Small intestine (tissue), 7 donors: ENCODE measurements around the gene NRG4. TPM values are rescaled to one million over a fixed set of nuclear protein-coding genes. Genes with fewer than 3 reads are reported as not detected.

Experiments
- DNase-seq, 2 donors: peaks; one replicate each; pipeline versions ENCODE4 v3.0.0 to v3.0.0-alpha.2; 2013
- FAIRE-seq: peaks from 2 replicates; lab custom pipeline; 2012; peaks lifted over from hg19 to GRCh38; lab: Jason Lieb, UNC
- H3K27ac ChIP-seq, 3 donors: one replicate each; pipeline ENCODE4 v1.5.1; 2013; ENCODE audit warnings: low read length in 2 of 3, mild to moderate bottlenecking in 2 of 3, control low read depth in 1 of 3, inconsistent platforms in 1 of 3, low read depth in 1 of 3, moderate library complexity in 1 of 3
- H3K27me3 ChIP-seq, 3 donors: one replicate each; pipeline ENCODE4 v1.6.1; 2013; ENCODE audit warnings: low read length in 3 of 3, inconsistent platforms in 1 of 3; ENCODE audit not compliant: control insufficient read depth in 3 of 3, insufficient read depth in 3 of 3
- H3K36me3 ChIP-seq, 3 donors: one replicate each; pipeline ENCODE4 v1.6.1; 2013; ENCODE audit warnings: low read length in 3 of 3, inconsistent platforms in 1 of 3, low read depth in 1 of 3, mild to moderate bottlenecking in 1 of 3, moderate library complexity in 1 of 3; ENCODE audit not compliant: control insufficient read depth in 3 of 3, insufficient read depth in 2 of 3
- H3K4me1 ChIP-seq, 3 donors: one replicate each; pipeline ENCODE4 v1.6.1; 2013; ENCODE audit warnings: low read length in 2 of 3, inconsistent platforms in 1 of 3, low read depth in 1 of 3, mild to moderate bottlenecking in 1 of 3, moderate library complexity in 1 of 3; ENCODE audit not compliant: control insufficient read depth in 3 of 3, insufficient read depth in 2 of 3
- H3K4me3 ChIP-seq, 3 donors: one replicate each; pipeline ENCODE4 v1.5.1; 2013; ENCODE audit warnings: low read length in 3 of 3, control low read depth in 1 of 3, inconsistent platforms in 1 of 3, low read depth in 1 of 3, mild to moderate bottlenecking in 1 of 3, moderate library complexity in 1 of 3
- H3K9me3 ChIP-seq, 2 donors: one replicate each; pipeline ENCODE4 v1.6.1; 2013; ENCODE audit warnings: low read depth in 1 of 2, low read length in 1 of 2; ENCODE audit not compliant: control insufficient read depth in 2 of 2, insufficient read depth in 1 of 2
- WGBS, 3 donors: extraction: QIAGEN DNeasy Blood & Tissue Kit; methylation state at CpG; one replicate each; pipeline ENCODE4 v1.1.7; 2013; 5-methylcytosine and 5-hydroxymethylcytosine counted together
- polyA plus RNA-seq, 4 donors: library from polyadenylated mRNA; stranded (reverse) in 3 of 4; unstranded in 1 of 4; fragments of 200-250 nt in 3 of 4; fragments of 120-200 nt in 1 of 4; gene quantifications; one replicate each; pipeline versions ENCODE4 v1.2.1 to v1.2.3, GENCODE V29; 2013
- donor health status: healthy with polysubstance abuse.
- donor health status: control.
- donor health status: control.
- donor health status: Bipolar disorder and iron deficiency.
- donor health status: healthy.

Gene NRG4
- polyA plus RNA-seq, 4 donors: 0.21 to 0.92 TPM; not detected in 2

- Histone ChIP-seq H3K4me1 (no peaks in the 10 kb centered on the region), H3K36me3 (no peaks in the 10 kb centered on the region), H3K27me3 (peaks cover 0 to 2% (median 0%) of the 10 kb centered on the region in 3 donors), H3K4me3 (no peak overlapping the region), H3K27ac (no peak overlapping the region), H3K9me3 (no peaks in the 10 kb centered on the region)
- FAIRE-seq (no peak), DNase-seq (no peak)
- 82 to 83% (median 82%) methylated on average over 8 of the region's 8 CpGs for WGBS, 3 donors
These were observed 63.4 kb downstream of the NRG4 start for GRCh38 chr15:75948761-75949296.

- H3K4me1 ChIP-seq: no peaks in the 10 kb centered on the region
- no peaks in the 10 kb centered on the region for H3K9me3 ChIP-seq
- no peaks in the 10 kb centered on the region for H3K36me3 ChIP-seq
- DNase-seq: no peak
- H3K27ac ChIP-seq: no peak overlapping the region
- no peak for FAIRE-seq
- WGBS, 3 donors: 72 to 82% (median 77%) methylated on average over 1 of the region's 1 CpG
- H3K4me3 ChIP-seq: no peak overlapping the region
- H3K27me3 ChIP-seq: peaks cover 0 to 2% (median 0%) of the 10 kb centered on the region in 3 donors
These were observed 65.1 kb downstream of the NRG4 start for GRCh38 chr15:75947092-75947491.

GRCh38 chr15:75945953-75946352 lies 66.3 kb downstream of the NRG4 start:
- no peaks in the 10 kb centered on the region for H3K4me1 ChIP-seq
- FAIRE-seq (no peak), DNase-seq (no peak)
- no peaks in the 10 kb centered on the region for H3K36me3 ChIP-seq
- no peak overlapping the region for H3K4me3 ChIP-seq
- peaks cover 0 to 2% (median 0%) of the 10 kb centered on the region in 3 donors for H3K27me3 ChIP-seq
- 61 to 86% (median 68%) methylated on average over 4 of the region's 4 CpGs for WGBS, 3 donors
- H3K9me3 ChIP-seq: no peaks in the 10 kb centered on the region
- no peak overlapping the region for H3K27ac ChIP-seq

- FAIRE-seq (no peak), DNase-seq (no peak)
- H3K4me3 ChIP-seq: no peak overlapping the region
- H3K9me3 ChIP-seq: no peaks in the 10 kb centered on the region
- H3K36me3 ChIP-seq: no peaks in the 10 kb centered on the region
- peaks cover 0 to 2% (median 0%) of the 10 kb centered on the region in 3 donors for H3K27me3 ChIP-seq
- WGBS, 3 donors: 33 to 55% (median 50%) methylated on average over 1 of the region's 1 CpG
- no peak overlapping the region for H3K27ac ChIP-seq
- H3K4me1 ChIP-seq: no peaks in the 10 kb centered on the region
These were observed 68.5 kb downstream of the NRG4 start for GRCh38 chr15:75943713-75944215.

- H3K4me1 ChIP-seq: no peaks in the 10 kb centered on the region
- WGBS, 3 donors: 54 to 79% (median 65%) methylated on average over 5 of the region's 5 CpGs
- H3K4me3 ChIP-seq: no peak overlapping the region
- FAIRE-seq (no peak), DNase-seq (no peak)
- H3K27me3 ChIP-seq: peaks cover 0 to 2% (median 0%) of the 10 kb centered on the region in 3 donors
- no peaks in the 10 kb centered on the region for H3K36me3 ChIP-seq
- no peaks in the 10 kb centered on the region for H3K9me3 ChIP-seq
- no peak overlapping the region for H3K27ac ChIP-seq
These were observed 69.0 kb downstream of the NRG4 start for GRCh38 chr15:75943246-75943645.

- no peak for FAIRE-seq
- DNase-seq: no peak
- Histone ChIP-seq H3K27ac (no peak overlapping the region), H3K27me3 (peaks cover 0 to 2% (median 0%) of the 10 kb centered on the region in 3 donors), H3K9me3 (no peaks in the 10 kb centered on the region), H3K4me1 (no peaks in the 10 kb centered on the region), H3K4me3 (no peak overlapping the region), H3K36me3 (no peaks in the 10 kb centered on the region)
- 34 to 61% (median 58%) methylated on average over 3 of the region's 3 CpGs for WGBS, 3 donors
These were observed 69.8 kb downstream of the NRG4 start for GRCh38 chr15:75942464-75942863.

- H3K36me3 ChIP-seq: peaks cover 7 to 14% (median 9%) of the 10 kb centered on the region in 3 donors
- no peak overlapping the region for H3K27ac ChIP-seq
- WGBS, 3 donors: 88 to 100% (median 93%) methylated on average over 2 of the region's 2 CpGs
- H3K4me3 ChIP-seq: no peak overlapping the region
- no peaks in the 10 kb centered on the region for H3K4me1 ChIP-seq
- H3K9me3 ChIP-seq: no peaks in the 10 kb centered on the region
- DNase-seq (no peak), FAIRE-seq (no peak)
- H3K27me3 ChIP-seq: no peaks in the 10 kb centered on the region
These were observed 81.4 kb downstream of the NRG4 start for GRCh38 chr15:75930866-75931265.

- no peak for DNase-seq
- no peak overlapping the region for H3K4me3 ChIP-seq
- no peaks in the 10 kb centered on the region for H3K9me3 ChIP-seq
- 54 to 66% (median 60%) methylated on average over 5 of the region's 5 CpGs for WGBS, 3 donors
- no peaks in the 10 kb centered on the region for H3K4me1 ChIP-seq
- peaks cover 7 to 14% (median 9%) of the 10 kb centered on the region in 3 donors for H3K36me3 ChIP-seq
- no peak for FAIRE-seq
- H3K27me3 ChIP-seq: no peaks in the 10 kb centered on the region
- H3K27ac ChIP-seq: no peak overlapping the region
These were observed 82.2 kb downstream of the NRG4 start for GRCh38 chr15:75929799-75930565.
